HG02763 (cell line): ENCODE data around the gene RSF1.

Experiments used
- ATAC-seq: cut with Tn5 transposase; IDR thresholded peaks from one replicate; pipeline ENCODE4 v1.9.1; 2021; ENCODE audit warnings: mild to moderate bottlenecking, moderate library complexity; ENCODE audit not compliant: unreplicated experiment

RSF1 gene

DNA sequence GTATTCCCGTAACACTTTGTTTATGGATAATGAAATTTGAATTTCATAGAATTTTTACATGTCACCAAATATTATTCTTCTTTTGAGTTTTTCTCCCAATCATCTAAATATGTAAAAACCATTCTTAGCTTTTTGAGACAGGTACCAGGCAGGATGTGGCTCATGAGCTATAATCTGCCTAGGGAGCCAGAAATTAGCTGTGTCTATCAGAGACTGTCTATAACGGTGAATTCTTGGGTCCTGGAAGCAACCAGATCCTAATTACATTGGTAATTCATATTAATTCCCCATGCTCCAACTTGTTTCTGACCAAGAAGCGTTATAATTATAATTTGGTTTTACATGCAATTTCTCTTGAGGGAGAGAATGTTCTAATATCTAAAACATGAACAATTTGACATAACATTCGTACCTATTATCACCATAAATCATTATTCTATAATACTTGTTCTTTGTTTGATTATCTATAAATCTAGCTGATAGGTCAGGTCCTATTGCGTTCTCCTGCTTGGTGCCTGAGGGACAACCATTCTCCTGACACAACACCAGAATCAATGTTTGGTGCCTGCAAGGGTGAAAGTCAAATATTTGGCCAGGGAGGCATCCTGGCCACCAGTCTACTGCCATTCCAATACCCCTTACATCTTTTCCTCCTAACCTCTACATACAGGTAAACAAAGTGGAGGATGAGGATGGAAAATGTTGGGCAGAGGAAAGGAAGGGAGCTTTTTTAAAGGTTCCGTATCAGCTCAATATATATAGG lies 69.9 kb downstream of the RSF1 start:
- no peak for ATAC-seq

GRCh38 chr11:77749232-77749631 lies 71.3 kb downstream of the RSF1 start:
- no peak for ATAC-seq

DNA sequence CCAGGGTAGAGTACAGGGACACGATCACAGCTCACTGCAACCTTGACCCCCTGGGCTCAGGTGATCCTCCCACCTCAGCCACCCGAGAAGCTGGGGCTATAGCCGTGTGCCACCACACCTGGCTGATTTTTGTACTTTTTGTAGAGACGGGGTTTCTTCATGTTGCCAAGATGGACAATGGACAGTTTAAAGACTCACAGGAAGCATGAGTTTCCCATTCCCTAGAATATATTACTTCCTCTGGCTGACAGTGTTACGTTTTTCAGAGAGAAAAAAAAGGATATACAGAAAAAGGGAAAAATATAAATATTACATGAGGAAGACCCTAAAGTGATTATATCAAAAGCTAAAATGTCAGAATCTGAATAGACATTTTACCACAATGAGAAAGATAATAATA lies 72.3 kb downstream of the RSF1 start:
- no peak for ATAC-seq

- no peak for ATAC-seq
Measured at GRCh38 chr11:77747381-77747969, 73.0 kb downstream of the RSF1 start.

DNA sequence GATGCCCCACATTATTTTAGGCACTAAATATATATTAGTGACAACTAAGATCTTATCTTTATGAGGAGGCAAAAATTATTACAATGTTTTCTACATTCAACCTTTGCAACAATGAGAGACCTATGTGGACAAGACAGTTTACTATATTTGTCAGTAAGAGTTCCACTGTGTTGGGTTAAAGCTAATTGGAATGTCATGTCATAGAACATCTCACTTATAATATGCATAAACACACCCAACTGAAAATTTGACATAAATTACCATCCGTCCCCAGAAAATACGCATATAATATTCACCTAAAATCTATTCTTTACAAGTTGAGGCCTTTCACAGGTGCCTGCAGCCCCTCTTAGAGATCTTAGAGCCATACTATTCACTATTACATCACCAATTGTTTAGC lies 84.0 kb downstream of the RSF1 start:
- no peak for ATAC-seq

GRCh38 chr11:77734890-77735289 lies 85.6 kb downstream of the RSF1 start:
- no peak for ATAC-seq

DNA sequence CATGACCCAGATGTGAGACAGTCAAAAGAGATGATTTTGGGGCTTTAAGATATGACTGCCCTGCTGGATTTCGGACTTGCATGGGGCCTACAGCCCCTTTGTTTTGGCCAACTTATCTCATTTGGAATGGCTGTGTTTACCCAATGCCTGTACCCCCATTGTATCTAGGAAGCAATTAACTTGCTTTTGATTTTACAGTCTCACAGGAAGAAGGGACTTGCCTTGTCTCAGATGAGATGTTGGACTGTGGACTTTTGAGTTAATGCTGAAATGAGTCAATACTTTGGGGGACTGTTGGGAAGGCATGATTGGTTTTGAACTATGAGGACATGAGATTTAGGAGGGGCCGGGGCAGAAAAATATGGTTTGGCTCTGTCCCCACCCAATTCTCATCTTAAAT lies 88.4 kb downstream of the RSF1 start:
- ATAC-seq, result no peak

DNA sequence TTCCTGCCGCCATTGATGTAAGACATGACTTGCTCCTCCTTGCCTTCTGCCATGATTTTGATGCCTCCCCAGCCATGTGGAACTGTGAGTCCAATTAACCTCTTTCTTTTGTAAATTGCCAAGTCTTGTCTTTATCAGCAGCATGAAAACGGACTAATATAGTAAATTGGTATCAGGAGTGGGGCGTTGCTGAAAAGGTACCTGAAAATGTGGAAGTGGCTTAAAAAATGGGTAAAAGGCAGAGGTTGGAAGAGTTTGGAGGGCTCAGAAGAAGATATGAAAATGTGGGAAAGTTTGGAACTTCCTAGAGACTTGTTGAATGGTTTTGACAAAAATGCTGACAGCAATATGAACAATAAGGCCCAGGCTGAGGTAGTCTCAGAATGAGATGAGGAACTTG lies 89.7 kb downstream of the RSF1 start:
- ATAC-seq, result no peak

DNA sequence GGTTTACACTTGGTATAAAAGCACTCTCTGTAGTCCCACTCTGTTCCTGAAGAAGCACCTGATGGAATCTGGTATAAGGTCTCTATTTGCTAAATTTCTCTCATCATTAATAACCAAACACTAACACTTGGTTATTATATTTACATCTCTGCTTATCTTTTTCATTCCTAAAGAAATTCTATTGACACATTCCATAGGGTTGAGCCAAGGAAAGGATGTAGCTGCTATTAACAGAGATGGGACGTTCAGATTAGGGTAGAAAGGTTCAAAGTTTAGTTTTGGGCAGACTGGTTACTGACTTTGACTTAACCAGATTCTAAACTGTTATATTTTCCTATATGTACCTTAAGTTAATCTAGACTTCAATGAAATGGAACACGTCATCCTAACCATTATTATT lies 91.5 kb downstream of the RSF1 start:
- ATAC-seq, result no peak

- ATAC-seq, result no peak
Measured at GRCh38 chr11:77728203-77728786, 92.2 kb downstream of the RSF1 start.

GRCh38 chr11:77726524-77726923 lies 94.0 kb downstream of the RSF1 start:
- no peak for ATAC-seq

GRCh38 chr11:77725433-77725832 lies 95.1 kb downstream of the RSF1 start:
- no peak for ATAC-seq

GRCh38 chr11:77724636-77725035 lies 95.9 kb downstream of the RSF1 start:
- ATAC-seq, result no peak

GRCh38 chr11:77723024-77723423 lies 97.5 kb downstream of the RSF1 start:
- ATAC-seq, result no peak

DNA sequence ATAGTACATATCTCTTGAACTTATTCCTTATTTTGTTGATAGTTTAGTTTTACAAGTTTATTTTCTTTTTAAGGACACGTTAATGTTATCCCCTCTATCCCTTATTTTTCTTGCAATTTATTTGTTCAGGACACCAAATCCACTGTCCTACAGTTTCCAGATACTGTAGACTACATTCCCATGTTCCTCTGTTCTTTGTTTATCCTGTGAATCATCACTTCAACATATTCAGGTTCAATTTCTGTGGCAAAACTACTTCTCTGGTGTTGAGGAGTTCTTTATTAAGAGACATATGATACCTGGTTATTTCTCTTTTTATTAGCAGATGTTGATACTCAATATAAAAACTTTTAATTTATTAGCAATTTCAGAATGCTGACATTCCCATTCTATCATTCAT lies 110.2 kb downstream of the RSF1 start:
- no peak for ATAC-seq

DNA sequence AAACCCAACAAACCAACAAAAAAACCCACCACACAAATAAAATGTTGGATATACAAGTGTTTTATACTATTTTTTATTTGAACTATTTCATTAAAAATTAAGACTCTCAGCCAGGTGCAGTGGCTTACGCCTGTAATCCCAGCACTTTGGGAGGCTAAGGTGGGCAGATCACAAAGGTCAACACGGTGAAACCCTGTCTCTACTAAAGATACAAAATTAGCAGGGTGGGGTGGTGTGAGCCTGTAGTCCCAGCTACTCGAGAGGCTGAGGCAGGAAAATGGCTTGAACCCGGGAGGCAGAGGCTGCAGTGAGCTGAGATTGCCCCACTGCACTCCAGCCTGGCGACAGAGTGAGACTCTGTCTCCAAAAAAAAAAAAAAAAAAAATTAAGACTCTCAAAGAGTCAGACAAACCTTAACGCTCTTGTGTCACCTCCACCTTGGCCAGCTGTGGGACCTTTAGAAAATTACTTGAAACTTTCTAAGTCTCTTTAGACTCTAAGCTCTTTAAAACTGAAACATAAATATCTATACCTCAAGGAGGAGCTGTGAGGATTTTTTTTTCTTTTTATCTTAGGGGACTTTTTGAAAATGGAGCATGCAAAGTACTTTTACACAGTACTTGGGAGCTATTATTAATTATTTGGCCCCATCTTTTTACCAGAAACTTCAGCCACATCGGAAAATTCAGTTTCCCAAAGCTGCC lies 114.5 kb downstream of the RSF1 start:
- no peak for ATAC-seq

DNA sequence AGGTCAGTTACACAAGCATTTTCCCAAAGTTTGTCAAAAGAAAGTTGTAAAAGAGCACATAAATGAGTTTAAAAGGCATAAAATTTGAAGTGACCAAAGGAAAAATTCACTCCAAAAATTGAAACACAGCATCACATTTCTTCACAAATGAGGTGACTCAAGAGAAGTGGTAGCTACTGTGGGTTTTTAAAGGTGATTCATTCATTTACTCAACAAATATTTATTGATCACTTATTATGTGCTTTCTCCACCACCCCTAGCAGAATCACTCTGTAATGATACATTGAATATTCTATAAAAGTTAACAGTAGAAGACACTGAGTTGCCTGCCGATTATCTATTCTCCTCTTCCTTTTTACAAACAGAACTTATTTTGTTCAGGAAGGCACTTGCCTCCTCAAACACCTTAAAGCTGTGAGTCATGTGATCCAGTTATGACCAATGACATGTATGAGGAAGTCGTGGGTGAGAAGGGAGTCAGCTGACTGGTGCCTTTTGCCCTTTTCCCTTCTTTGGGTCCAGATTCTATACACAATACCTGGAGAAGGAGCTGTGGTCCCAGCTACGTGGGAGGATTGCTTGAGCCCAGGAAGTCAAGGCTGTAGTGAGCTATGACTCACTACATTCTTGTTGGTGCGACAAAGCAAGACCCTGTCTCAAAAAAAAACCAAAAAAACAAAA lies 115.2 kb downstream of the RSF1 start:
- no peak for ATAC-seq

GRCh38 chr11:77704029-77704428 lies 116.5 kb downstream of the RSF1 start:
- ATAC-seq, result no peak

DNA sequence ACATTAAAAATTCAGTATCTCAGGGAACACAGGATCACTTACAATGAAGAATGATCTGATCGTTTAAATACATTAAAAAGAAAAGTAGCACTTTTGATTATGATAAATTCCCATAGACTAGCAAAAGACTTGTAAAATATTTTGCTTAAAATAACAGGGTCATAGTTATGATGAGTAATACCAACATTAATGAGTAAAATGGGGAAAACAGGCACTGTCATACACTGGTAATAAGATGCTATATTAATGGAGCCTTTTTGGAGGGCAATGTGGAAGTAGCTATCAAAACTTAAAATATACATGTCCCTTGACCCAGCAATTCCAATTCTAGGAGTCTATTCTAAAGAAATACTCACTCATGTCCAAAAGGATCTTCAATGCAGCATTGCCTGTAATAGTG lies 121.1 kb downstream of the RSF1 start:
- no peak for ATAC-seq

DNA sequence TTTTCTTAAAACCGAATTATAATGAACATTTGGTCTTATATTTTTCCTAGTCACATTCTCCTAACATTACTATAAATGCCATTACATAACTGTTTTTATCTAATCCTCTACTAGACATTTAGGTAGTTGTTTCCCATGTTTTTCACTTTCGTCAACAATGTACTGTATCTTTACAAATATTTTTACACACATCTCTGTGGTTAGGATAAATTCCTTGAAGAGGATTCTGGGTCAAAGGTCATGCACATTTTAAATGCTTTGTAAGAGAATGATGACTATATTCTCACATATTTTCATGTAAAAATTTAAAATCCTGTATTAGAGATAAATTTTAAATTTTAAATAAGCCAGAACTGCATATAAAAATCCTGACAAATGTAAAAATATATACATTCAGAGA lies 121.6 kb downstream of the RSF1 start:
- no peak for ATAC-seq

- no peak for ATAC-seq
Measured at GRCh38 chr11:77697865-77698264, 122.7 kb downstream of the RSF1 start.
